GM12878 (cell line): ENCODE measurements around the gene SEPTIN10. TPM values are rescaled to one million over a fixed set of nuclear protein-coding genes. Genes with fewer than 3 reads are reported as not detected.

Experiments used
- ATAC-seq: fragments of 200-7000 bp; cut with Tn5 transposase; 3 replicates; pipeline ENCODE4 v1.9.1; 2020; ENCODE audit warnings: mild to moderate bottlenecking, moderate library complexity
- BruUV-seq: library from RNA; stranded (reverse); fragments of 400-500 nt; replicated peaks from 2 replicates; lab custom pipeline; 2021; lab: Mats Ljungman, UMichigan
- CTCF ChIA-PET: fragments of 300-600 bp; sonication (Branson Sonifier 250); formaldehyde crosslinking; extraction: SDS; loops from one replicate; lab custom pipeline; 2021; ENCODE audit warnings: inconsistent platforms; lab: Yijun Ruan, JAX
- POLR2A ChIA-PET: fragments of 350-600 bp; formaldehyde crosslinking; extraction: SDS; loops from one replicate; lab custom pipeline; 2021; ENCODE audit warnings: inconsistent platforms; lab: Charles Lee
- RAD21 ChIA-PET: fragments of 300-600 bp; sonication (Branson Sonifier 250); formaldehyde crosslinking; loops from one replicate; lab custom pipeline; 2023; ENCODE audit warnings: antibody characterized with exemption; ENCODE audit not compliant: unreplicated experiment; lab: Charles Lee
- SMC1A ChIA-PET: fragments of 300-600 bp; sonication (Branson Sonifier 250); formaldehyde crosslinking; loops from one replicate; lab custom pipeline; 2023; ENCODE audit not compliant: unreplicated experiment, uncharacterized antibody; lab: Charles Lee
- DNase-seq: peaks from one replicate; pipeline ENCODE4 v3.0.0-alpha.2; 2011; ENCODE audit warnings: low read depth, low spot score
- FAIRE-seq: peaks from 3 replicates; lab custom pipeline; 2011; peaks lifted over from hg19 to GRCh38; lab: Jason Lieb, UNC
- H2AFZ ChIP-seq: 2 replicates; pipeline ENCODE4 v1.6.0; 2011; ENCODE audit warnings: low read depth, low read length, control low read depth; ENCODE audit not compliant: control insufficient read depth
- H3K27ac ChIP-seq: 2 replicates; pipeline ENCODE4 v1.5.1; 2011; ENCODE audit warnings: control low read depth; ENCODE audit not compliant: control insufficient read depth, insufficient read depth
- H3K27me3 ChIP-seq, 2 experiments: replicated peaks in 1 of 2; 2 replicates each; pipeline versions ENCODE4 v1.6.0 to v1.6.1; 2011; ENCODE audit warnings: low read length in 1 of 2; ENCODE audit not compliant: control insufficient read depth in 2 of 2, insufficient read depth in 2 of 2
- H3K36me3 ChIP-seq, 2 experiments: 2 replicates each; pipeline ENCODE4 v1.5.1; 2011; ENCODE audit warnings: low read length in 1 of 2; ENCODE audit not compliant: control insufficient read depth in 2 of 2, insufficient read depth in 2 of 2
- H3K4me1 ChIP-seq: 2 replicates; pipeline ENCODE4 v1.6.1; 2011; ENCODE audit warnings: mild to moderate bottlenecking, low read length, moderate library complexity, mixed read lengths; ENCODE audit not compliant: control insufficient read depth, insufficient read depth
- H3K4me2 ChIP-seq: 2 replicates; pipeline ENCODE4 v1.6.0; 2011; ENCODE audit warnings: control low read depth; ENCODE audit not compliant: control insufficient read depth, insufficient read depth
- H3K4me3 ChIP-seq: fragments of 200-600 bp; sonication (generic); 2 replicates; pipeline ENCODE4 v1.5.1; 2016
- H3K79me2 ChIP-seq: 2 replicates; pipeline ENCODE4 v1.6.0; 2011; ENCODE audit warnings: low read length; ENCODE audit not compliant: control insufficient read depth, insufficient read depth
- H3K9ac ChIP-seq: 2 replicates; pipeline ENCODE4 v1.8.0; 2011; ENCODE audit warnings: low read length, control low read depth, mixed read lengths; ENCODE audit not compliant: control insufficient read depth, insufficient read depth
- H3K9me3 ChIP-seq: replicated peaks from 3 replicates; pipeline ENCODE4 v1.5.1; 2011; ENCODE audit warnings: mild to moderate bottlenecking, low read length; ENCODE audit not compliant: control insufficient read depth, insufficient read depth
- H4K20me1 ChIP-seq: 2 replicates; pipeline ENCODE4 v1.6.0; 2011; ENCODE audit not compliant: control insufficient read depth, insufficient read depth
- EED ChIP-seq: sonication (generic); IDR thresholded peaks from 2 replicates; pipeline ENCODE4 v1.6.1; 2016; ENCODE audit warnings: antibody characterized with exemption, low read depth
- ESRRA ChIP-seq: IDR thresholded peaks from 2 replicates; pipeline ENCODE4 v1.6.1; 2012; ENCODE audit warnings: mild to moderate bottlenecking, low read length, improper control_type of control experiment
- JUNB ChIP-seq: IDR thresholded peaks from 2 replicates; pipeline ENCODE4 v1.6.1; 2016; ENCODE audit warnings: antibody characterized with exemption, mild to moderate bottlenecking
- ZBED1 ChIP-seq: IDR thresholded peaks from 2 replicates; pipeline ENCODE4 v1.6.1; 2016; ENCODE audit warnings: borderline replicate concordance
- ZNF687 ChIP-seq: fragments of 450-650 bp; IDR thresholded peaks from 2 replicates; pipeline ENCODE4 v1.6.1; 2017; ENCODE audit warnings: mild to moderate bottlenecking, moderate library complexity
- ZZZ3 ChIP-seq: IDR thresholded peaks from 2 replicates; pipeline ENCODE4 v1.6.1; 2011; ENCODE audit warnings: low read depth; ENCODE audit not compliant: control insufficient read depth, insufficient read length
- WGBS: methylation state at CpG from one replicate; pipeline ENCODE4 v1.1.6; 2016; ENCODE audit warnings: low lambda C conversion rate; ENCODE audit not compliant: insufficient replicate concordance, insufficient coverage; ENCODE audit errors: missing lambda C conversion rate; 5-methylcytosine and 5-hydroxymethylcytosine counted together
- in situ Hi-C: fragments of 300-500 bp; cut with MboI; formaldehyde crosslinking; loops from 9 replicates; pipeline ENCODE4 v1.14.3; 2018; ENCODE audit warnings: mixed read lengths
- intact Hi-C: fragments of 100-400 bp; cut with micrococcal nuclease; formaldehyde crosslinking; loops from one replicate; pipeline ENCODE4 v1.14.2; 2022; ENCODE audit not compliant: unreplicated experiment
- polyA plus RNA-seq, 11 experiments: library from polyadenylated mRNA; depleted of rRNA in 4 of 11; unstranded in 6 of 11; stranded (reverse) in 5 of 11; fragments of >200 nt; fragmentation: Nextera tagmentation in 4 of 11; fragmentation: Illumina TruSeq in 1 of 11; extraction: Ambion mirVana in 4 of 11; extraction: Trizol in 1 of 11; gene quantifications; 1 replicate in 1 of 11; 2 replicates in 10 of 11; pipeline versions ENCODE4 v1.2.1 to v1.2.3, GENCODE V29; 2011 to 2016; ENCODE audit warnings: inconsistent platforms in 2 of 11, missing spikeins in 2 of 11, low read depth in 1 of 11
- total RNA-seq, 4 experiments: library from RNA; depleted of rRNA in 3 of 4; stranded (reverse); fragments of >200 nt in 3 of 4; fragmentation: Illumina TruSeq in 1 of 4; extraction: Trizol in 1 of 4; gene quantifications; 2 replicates each; pipeline versions ENCODE4 v1.2.1 to v1.2.3, GENCODE V29; 2013 to 2021

Gene SEPTIN10
- total and polyA plus RNA-seq, 10 of the 15 experiments (the other 5 are each of a cell fraction or from before 2014, with no cell fraction given): 20.2 to 132 (median 62.7) TPM

GRCh38 chr2:109623297-109623696 is 9.5 kb upstream of the SEPTIN10 start (continued):
- TF ChIP-seq ZNF687 (no peak), ZBED1 (no peak)

- FAIRE-seq (peak; percentile 18), ATAC-seq (no peak), DNase-seq (no peak)
- intact Hi-C loops (no loop called here), in situ Hi-C loops (no loop called here)
- H3K9ac ChIP-seq: no peak overlapping the region
- RAD21 ChIA-PET: no interaction called here
- POLR2A ChIA-PET: no interaction called here
- H3K4me3 ChIP-seq: no peak overlapping the region
- CTCF ChIA-PET: no interaction called here
- no peaks in the 10 kb centered on the region; the same call in none of the 2 replicates for H3K79me2 ChIP-seq
- no peak overlapping the region for H3K27ac ChIP-seq
- WGBS: 57% methylated on average over 4 of the region's 4 CpGs
- H3K9me3 ChIP-seq: peaks cover 3% of the 10 kb centered on the region; the same call in 2 of the 3 replicates
- 0 out of 2 replicates have a peak overlapping the region, but pooled peaks have one; percentile 23 for H2AFZ ChIP-seq
- no peaks in the 10 kb centered on the region for H3K27me3 ChIP-seq
- no peak overlapping the region for H3K4me2 ChIP-seq
- no peaks in the 10 kb centered on the region for H4K20me1 ChIP-seq
- TF ChIP-seq ZZZ3 (no peak), JUNB (peak; percentile 21; the same call in 1 of the 2 replicates), EED (peak; percentile 46; the same call in 1 of the 2 replicates), ESRRA (no peak)
- 0 out of 2 replicates have a peak, but pooled peaks cover 3% of the 10 kb centered on the region for H3K4me1 ChIP-seq
- SMC1A ChIA-PET: no interaction called here
- BruUV-seq: no TSS peak
- H3K36me3 ChIP-seq: no peaks in the 10 kb centered on the region
These were observed 5.4 kb upstream of the SEPTIN10 start for GRCh38 chr2:109619032-109619615.
